Left lobe of liver (tissue), 2 donors: ENCODE data around the gene BRAF. TPM values are rescaled to one million over a fixed set of nuclear protein-coding genes. Genes with fewer than 3 reads are reported as not detected.
"Not testable (repeated sequence)": the region's sequence is repeated elsewhere in the genome, so short reads cannot be mapped to it uniquely, and the experiment has no call there.

ENCODE experiments used
- ATAC-seq: fragments of 200-7000 bp; cut with Tn5 transposase; one replicate; pipeline ENCODE4 v1.9.1; 2020; ENCODE audit warnings: mild to moderate bottlenecking, moderate library complexity
- DNase-seq: peaks from one replicate; pipeline ENCODE4 v3.0.0-alpha.2; 2020; ENCODE audit warnings: low spot score
- total RNA-seq: library from RNA; stranded (reverse); gene quantifications from one replicate; pipeline ENCODE4 v1.2.1, GENCODE V29; 2021
- donor health status: DM: no; HTN: no; CAD: no; lungs with moderate emphysema.
- donor health status: DM: no; HTN: yes; CAD: no.

Gene BRAF
- 9.0 TPM for total RNA-seq

DNA sequence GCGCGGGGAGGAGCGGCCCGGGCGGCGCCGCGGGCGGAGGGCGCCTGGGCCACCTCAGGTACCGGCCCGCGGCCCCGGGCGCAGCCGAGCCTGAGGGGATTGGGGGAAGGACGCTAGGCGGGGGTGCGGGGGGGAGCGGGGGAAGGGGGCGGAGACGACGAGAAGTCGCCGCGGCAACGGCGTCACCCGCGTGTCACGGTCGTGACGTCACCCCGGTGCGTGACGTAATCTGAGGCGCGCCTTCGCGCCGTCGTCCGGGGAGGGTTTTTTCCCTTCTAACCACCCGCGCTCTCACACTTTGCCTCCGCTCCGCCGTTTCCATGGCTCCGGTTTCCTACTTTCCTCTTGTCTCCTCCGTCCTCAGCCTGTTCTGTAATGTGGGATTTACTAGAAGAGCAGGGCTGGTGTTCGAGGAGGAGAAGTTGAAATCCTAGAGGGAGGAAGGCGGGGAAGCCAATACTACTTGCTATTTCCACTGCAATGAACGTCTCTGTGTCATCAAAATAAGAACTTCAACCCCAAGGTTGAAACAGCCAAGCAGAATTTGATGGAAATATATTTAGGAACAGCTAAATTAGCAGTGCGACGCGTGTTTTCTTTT lies at the start of gene BRAF:
TSS of gene BRAF (minus strand) at position 109 of the 601 bp plus-strand sequence. CDS start 226 bp downstream, outside the sequence.
- ATAC-seq, result peak; percentile 76
- peak; percentile 93 for DNase-seq

DNA sequence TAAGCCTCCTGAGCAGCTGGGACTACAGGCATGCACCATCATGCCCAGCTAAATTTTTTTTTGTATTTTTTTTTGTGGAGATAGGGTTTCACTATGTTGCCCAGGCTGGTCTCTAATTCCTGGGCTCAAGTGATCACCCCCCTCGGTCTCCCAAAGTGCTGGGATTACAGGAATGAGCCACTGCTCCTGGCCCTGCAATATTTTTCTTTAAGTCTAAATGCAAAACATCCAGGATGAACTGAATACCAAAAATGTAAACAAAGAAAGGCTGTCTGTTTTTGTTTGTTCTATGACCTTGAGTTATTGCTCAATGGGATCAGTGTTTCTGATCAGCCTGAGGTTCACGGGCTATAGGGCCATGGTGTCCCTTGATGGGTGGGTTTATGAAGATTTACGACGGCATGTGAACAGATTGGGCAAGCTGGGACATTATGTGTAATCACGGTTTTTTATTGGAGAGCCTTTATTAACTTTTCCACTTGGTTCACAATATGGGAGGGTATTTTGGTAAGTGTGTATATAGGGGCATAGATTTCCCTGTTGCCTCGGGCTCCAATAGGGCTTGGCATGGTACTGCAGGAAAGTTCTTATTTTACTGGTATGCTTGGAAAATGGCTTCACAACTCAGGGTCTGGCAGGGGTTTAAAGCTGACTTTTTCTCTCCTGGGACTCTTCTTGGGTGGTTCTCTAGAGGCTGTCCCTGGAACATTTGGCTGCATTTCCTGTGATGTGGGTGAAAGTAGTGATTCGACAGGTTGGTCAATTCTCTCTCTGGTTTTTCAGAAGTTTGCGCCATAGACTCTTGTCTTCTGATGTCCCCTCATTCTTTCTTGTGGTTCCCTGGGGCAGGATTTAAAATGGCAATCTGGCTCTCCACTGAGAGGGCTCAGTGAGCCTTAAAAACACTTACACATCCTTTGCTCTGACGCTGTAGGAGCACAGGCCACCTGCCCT lies 48.4 kb upstream of the BRAF start:
- peak; percentile 62 for ATAC-seq
- DNase-seq, result no peak

GRCh38 chr7:140972344-140972743 lies 47.6 kb upstream of the BRAF start:
- DNase-seq (no peak), ATAC-seq (no peak)

GRCh38 chr7:140967438-140967837 lies 42.7 kb upstream of the BRAF start:
- ATAC-seq, result no peak
- DNase-seq, result no peak

DNA sequence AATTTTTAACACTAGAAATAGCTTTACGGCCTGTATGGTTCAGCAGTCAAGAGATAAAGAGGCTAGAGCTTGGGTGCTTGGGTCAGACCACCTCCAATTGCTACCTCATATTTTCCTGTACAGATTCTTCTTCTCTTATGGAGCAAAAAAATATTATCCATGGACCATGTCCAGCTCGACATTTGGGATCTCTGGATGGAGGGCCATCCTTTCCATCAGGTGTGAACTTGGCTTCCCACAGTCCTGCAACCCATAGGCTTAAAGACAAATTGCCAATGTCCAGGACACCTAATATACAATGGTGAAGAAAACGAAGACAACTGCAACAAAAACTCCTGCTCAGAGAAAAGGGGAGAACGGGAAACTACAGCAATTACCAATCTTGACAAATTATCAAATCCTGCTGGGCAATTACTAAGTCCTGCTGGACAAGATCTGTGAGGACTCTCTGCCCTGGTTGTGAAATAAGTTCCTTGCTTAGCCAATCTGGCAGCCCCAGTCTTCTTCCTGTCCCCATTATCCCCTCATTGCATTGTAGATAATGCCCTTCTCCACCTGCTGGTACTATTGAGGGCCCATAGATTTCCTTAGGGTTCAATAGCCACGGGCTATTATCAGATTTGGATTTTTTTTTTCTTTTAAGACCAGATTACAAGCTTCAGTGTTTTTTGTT lies 42.0 kb upstream of the BRAF start:
- DNase-seq (no peak), ATAC-seq (peak; percentile 74)

- no peak for DNase-seq
- no peak for ATAC-seq
Measured at GRCh38 chr7:140961117-140961516, 36.4 kb upstream of the BRAF start.

GRCh38 chr7:140956997-140957396 lies 32.3 kb upstream of the BRAF start:
- not testable (repeated sequence) for ATAC-seq, DNase-seq

DNA sequence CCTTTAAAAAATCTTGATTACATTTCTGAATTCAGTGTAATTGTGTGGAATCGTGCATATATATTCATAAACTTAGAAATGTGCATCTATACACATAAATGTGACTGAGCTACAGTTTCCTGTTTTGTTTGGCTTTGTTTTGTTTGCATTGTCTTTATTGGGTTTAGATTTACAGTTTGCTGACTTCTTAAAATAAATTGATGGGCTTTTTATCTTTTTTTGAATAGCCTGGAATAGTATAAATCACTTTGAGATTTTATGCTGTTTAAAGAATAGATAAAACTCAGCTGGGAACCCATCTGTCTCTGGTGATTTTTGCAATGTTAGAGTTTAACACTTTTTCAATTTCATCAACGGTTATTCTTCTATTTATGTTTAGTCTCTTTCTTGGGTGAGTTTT lies 21.2 kb upstream of the BRAF start:
- DNase-seq (no peak), ATAC-seq (no peak)

DNA sequence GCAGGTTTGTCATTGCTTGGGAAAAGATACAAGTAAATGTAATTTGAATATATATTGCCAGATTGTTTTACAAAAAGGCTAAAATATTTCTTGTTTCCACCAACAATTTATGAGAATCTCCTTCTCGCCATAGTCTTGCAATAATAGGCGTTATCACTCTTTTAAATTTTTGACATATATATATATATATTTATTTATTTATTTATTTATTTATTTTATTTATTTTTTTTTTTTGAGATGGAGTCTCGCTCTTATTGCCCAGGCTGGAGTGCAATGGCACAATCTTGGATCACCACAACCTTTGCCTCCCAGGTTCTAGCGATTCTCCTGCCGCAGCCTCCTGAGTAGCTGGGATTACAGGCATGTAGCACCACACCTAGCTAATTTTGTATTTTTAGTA lies 17.5 kb upstream of the BRAF start:
- not testable (repeated sequence) for ATAC-seq

DNA sequence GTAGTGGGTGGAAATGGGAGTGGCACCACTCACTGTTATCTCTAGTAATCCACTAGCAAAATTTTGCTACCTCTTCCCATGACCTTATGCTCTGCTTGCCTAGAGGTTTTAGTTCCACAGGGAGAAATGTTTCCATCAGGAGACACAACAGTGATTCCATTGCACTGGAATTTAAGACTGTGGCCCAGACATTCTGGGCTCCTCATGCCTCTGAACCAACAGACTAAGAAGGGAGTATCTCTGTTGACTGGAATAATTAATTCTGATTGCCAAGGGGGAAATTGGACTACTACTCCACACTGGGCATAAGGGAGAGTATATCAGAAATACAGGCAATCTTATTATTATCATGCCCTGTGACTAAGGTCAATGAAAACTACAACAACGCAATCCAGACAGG lies 16.2 kb upstream of the BRAF start:
- DNase-seq (no peak), ATAC-seq (no peak)

More for the DNA sequence above, 17.5 kb upstream of the BRAF start:
- not testable (repeated sequence) for DNase-seq

DNA sequence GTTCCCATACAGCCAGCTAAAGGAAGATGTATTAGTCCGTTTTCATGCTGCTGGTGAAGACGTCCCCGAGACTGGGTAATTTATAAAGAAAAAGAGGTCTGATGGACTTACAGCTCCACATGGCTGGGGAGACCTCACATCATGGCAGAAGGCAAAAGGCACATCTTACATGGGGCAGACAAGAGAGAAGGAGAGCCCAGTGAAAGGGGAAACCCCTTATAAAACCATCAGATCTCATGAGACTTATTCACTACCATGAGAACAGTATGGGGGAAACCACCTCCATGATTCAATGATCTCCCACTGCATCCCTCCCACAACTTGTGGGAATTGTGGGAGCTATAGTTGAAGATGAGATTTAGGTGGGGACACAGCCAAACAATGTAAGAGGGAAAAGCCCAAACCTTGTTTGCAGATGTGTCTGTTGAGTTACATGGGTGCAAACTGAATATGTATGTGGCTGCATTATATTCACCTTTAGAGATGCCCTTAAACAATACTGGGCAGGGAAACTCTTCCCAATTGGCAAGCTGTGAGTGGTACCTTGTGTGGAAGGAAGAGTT lies 13.1 kb upstream of the BRAF start:
- no peak for ATAC-seq
- DNase-seq, result no peak

DNA sequence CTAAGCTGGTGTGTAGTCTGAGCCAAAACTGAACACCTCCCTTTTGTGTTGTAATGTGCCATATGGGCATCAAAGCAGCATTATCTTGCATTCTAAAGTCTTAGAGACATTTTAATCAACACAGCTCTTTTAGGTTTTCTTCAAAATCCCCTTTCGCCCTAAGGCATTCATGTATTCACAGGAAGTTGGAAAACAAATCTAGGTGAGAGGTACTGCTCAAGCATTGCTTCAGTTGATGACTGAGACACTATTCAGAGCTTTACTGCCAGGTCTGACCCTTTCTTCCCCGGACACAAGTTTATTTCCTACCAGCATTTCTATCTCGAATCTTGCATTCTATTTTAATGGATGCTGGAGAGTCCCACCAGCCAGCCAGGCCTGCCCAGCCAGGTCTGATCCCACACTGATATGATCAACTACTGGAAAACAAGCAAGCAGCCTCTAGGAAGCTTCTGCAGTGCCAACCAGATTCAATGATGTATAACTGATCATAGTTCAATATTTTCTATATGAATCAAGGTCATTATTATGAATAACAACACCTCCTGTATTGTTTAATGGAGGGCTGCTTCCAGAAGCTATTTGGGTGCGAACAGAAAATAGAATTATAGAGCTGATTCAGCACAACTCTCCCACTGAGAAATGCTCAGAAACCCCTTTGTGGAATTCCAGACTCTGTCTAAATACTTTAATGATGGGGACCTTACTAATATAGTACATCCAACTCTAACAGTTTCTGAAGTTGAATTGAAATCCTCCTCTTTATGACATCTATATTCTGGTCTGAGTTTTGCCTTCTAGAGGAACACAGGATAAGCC lies 4.0 kb upstream of the BRAF start:
- no peak for DNase-seq
- no peak for ATAC-seq

DNA sequence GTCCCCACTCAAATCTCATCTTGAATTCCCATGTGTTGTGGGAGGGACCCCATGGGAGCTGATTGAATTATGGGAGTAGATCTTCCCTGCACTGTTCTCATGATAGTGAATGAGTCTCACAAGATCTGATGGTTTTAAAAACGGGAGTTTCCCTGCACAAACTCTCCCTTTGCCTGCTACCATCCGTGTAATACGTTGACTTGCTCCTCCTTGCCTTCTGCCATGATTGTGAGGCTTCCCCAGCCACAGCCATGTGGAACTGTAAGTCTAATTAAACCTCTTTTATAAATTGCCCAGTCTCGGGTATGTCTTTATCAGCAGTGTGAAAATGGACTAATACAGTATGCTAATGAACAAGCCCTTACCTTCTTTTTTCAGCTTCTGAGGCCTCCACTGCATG lies 3.2 kb upstream of the BRAF start:
- DNase-seq, ATAC-seq: not testable (repeated sequence)

GRCh38 chr7:140927351-140927750 lies 2.6 kb upstream of the BRAF start:
- ATAC-seq, result no peak
- no peak for DNase-seq

- DNase-seq (no peak), ATAC-seq (no peak)
Measured at GRCh38 chr7:140926021-140926817, 1.5 kb upstream of the BRAF start.

DNA sequence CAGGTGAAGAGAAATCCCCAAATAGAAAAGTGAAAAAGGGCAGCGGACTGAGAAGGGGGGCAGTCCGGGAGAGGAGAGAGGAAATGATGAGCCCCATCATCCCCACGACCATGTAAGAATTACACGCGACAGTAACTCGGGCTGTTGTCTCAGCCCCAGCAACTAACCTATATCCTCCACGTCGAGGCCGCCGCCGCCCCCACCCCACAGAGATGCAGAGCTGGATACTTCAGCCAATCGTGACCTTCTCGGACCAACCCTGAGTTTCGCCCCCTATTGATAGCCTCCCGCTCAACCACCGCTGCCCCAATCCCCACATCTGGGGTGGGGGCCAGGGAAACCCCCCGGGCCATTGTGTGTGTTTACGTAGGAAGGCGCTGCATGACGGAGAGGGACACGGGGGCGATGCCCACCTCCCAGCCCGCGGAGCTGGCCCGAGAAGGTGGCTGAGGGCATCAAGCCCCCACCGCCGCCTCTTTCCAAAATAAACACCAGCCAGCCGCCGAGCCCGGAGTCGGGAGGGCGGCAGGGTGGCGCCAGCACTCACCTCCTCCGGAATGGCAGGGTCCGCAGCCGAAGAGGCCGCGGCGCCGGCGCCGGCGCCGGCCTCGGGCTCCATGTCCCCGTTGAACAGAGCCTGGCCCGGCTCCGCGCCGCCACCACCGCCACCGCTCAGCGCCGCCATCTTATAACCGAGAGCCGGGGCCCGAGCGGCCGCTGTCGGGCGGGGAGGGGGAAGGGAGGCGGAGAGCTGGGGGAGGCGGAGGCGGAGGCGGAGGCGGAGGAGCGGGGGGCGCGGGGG lies 509 bp downstream of the BRAF start:
- peak; percentile 86 for ATAC-seq

DNA sequence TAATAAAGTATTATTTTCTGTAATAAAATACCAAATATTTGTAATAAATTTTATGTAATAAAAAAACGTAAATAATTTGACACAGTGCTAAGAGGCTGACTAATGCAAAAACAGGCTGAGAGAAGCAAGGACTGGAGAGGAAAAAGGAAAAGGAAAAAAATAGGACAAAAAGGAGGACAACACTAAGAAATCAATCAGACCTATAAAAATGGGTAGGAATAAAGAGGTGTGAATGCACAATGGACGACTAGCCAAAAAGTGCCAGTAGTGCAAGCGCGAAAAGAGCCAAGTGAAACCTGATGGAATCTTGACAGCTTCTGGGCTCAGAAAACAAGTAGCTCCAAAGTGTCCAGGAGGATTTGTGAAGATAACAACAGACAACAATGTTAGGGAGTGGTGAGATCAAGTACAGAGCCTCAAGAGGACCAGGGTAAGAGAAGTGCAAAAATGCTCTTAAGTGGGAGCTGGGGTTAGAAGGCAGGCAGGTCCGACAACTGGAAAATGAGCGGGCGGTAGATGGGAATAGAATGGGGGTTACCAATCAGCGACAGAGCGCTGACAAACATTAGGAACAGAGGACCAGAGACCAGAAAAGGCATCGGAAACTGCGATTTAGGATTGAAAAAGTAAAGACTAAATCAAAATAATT lies 1.2 kb downstream of the BRAF start:
- no peak for DNase-seq

More for the DNA sequence above, 509 bp downstream of the BRAF start:
- peak; percentile 77 for DNase-seq

GRCh38 chr7:140922741-140923345 lies 1.9 kb downstream of the BRAF start:
- ATAC-seq (no peak), DNase-seq (no peak)

More for the DNA sequence above, 1.2 kb downstream of the BRAF start:
- ATAC-seq, result peak; percentile 26
